ENCODE measurements around the gene FBXO10. TPM values are rescaled to one million over a fixed set of nuclear protein-coding genes. Genes with fewer than 3 reads are reported as not detected.

The FBXO10 gene
- total and polyA plus RNA-seq, 10 of the 15 experiments (the other 5 are each of a cell fraction or from before 2014, with no cell fraction given): 1.6 to 17.2 (median 9.6) TPM

GRCh38 chr9:37592108-37592951 lies 16.1 kb upstream of the FBXO10 start, which contains the start of gene TOMM5:
Gene TOMM5, minus strand, starts transcription at chr9:37592597. Its CDS starts 65 bp downstream, at chr9:37592532.
- in situ Hi-C loops (cut with MboI): loop anchor here (5.0 kb wide), 1 partner anchor 110 kb away; no protein-coding TSS in a partner anchor
- H3K79me2 ChIP-seq (ENCODE audit: control insufficient read depth, insufficient read depth, low read length): peaks cover 52% of the 10 kb centered on the region
- peaks cover 8% of the 10 kb centered on the region for H3K4me1 ChIP-seq (ENCODE audit: control insufficient read depth, insufficient read depth, low read length)
- H3K9ac ChIP-seq (ENCODE audit: control insufficient read depth, insufficient read depth, low read length): peak within 1 kb of the TSS; percentile 99
- WGBS (ENCODE audit: insufficient coverage, insufficient replicate concordance, low lambda C conversion rate, missing lambda C conversion rate): 2% methylated on average over 72 of the region's 72 CpGs
- H2AFZ ChIP-seq (ENCODE audit: control insufficient read depth, low read depth, low read length): peak within 1 kb of the TSS; percentile 69
- peak within 1 kb of the TSS; percentile 89 for H3K4me2 ChIP-seq (ENCODE audit: control insufficient read depth, insufficient read depth)
- BruUV-seq (replicated peaks): TSS peak; percentile 78
- intact Hi-C loops (cut with micrococcal nuclease; ENCODE audit: unreplicated experiment): loop anchor here (1.0 to 10.0 kb wide), 4 partner anchors 60 to 312 kb away; partner anchors contain the start of genes SLC25A51 and ZBTB5
- H3K27me3 ChIP-seq (replicated peaks in 1 of 2; ENCODE audit: control insufficient read depth in 2 of 2, insufficient read depth in 2 of 2, low read length in 1 of 2): no peaks in the 10 kb centered on the region
- DNase-seq (ENCODE audit: low read depth, low spot score) (peak; percentile 76), FAIRE-seq (peak; percentile 92), ATAC-seq (peak; percentile 92)
- ChIA-PET CTCF (interaction anchor here (0.7 to 8.4 kb wide), 13 partner anchors 9 to 815 kb away, joined by 3 to 55 read pairs (median 4); partner anchors contain the start of genes FBXO10 and POLR1E), SMC1A (ENCODE audit: uncharacterized antibody, unreplicated experiment) (interaction anchor here (0.7 to 6.1 kb wide), 12 partner anchors 9 to 771 kb away, joined by 3 to 60 read pairs (median 4); partner anchors contain the start of genes FBXO10 and POLR1E), POLR2A (interaction anchor here (0.6 to 6.7 kb wide), 16 partner anchors 9 to 276 kb away, joined by 3 to 54 read pairs (median 3); partner anchors contain the start of genes EXOSC3, FBXO10, POLR1E and ZBTB5), RAD21 (ENCODE audit: unreplicated experiment) (interaction anchor here (0.5 to 4.1 kb wide), 12 partner anchors 9 to 185 kb away, joined by 3 to 27 read pairs (median 6); partner anchors contain the start of genes FBXO10, POLR1E and ZBTB5)
- H3K9me3 ChIP-seq (replicated peaks; ENCODE audit: control insufficient read depth, insufficient read depth, low read length): no peaks in the 10 kb centered on the region
- peak within 1 kb of the TSS; percentile 94 for H3K27ac ChIP-seq (ENCODE audit: control insufficient read depth, insufficient read depth)
- peaks cover 0 to 9% of the 10 kb centered on the region in 2 experiments; a peak in 2 of 4 replicates for H3K36me3 ChIP-seq (ENCODE audit: control insufficient read depth in 2 of 2, insufficient read depth in 2 of 2, low read length in 1 of 2)
- peak within 1 kb of the TSS; percentile 73 for H3K4me3 ChIP-seq
- H4K20me1 ChIP-seq (ENCODE audit: control insufficient read depth, insufficient read depth): 0 out of 2 replicates have a peak, but pooled peaks cover 4% of the 10 kb centered on the region
- TF ChIP-seq BCL11A (IDR thresholded peaks at IDR 0.05; ENCODE audit: low read depth, low read length): 0 out of 2 replicates have a peak, but pooled peaks have one; percentile 16
- no peak for TF ChIP-seq SUPT20H (IDR thresholded peaks at IDR 0.05; ENCODE audit: borderline replicate concordance, control insufficient read depth, low read depth, low read length)
- TF ChIP-seq MAX (IDR thresholded peaks at IDR 0.05; ENCODE audit: low read depth, low read length): peak; percentile 74
- TF ChIP-seq USF2 (IDR thresholded peaks at IDR 0.05; ENCODE audit: borderline replicate concordance, low read depth, low read length): no peak
- peak; percentile 89; the same call in 1 of the 2 replicates for TF ChIP-seq RB1 (IDR thresholded peaks at IDR 0.05; ENCODE audit: borderline replicate concordance)
- TF ChIP-seq RCOR1 (conservative IDR thresholded peaks at IDR 0.05; ENCODE audit: low read depth, low read length): no peak
- TF ChIP-seq REST (IDR thresholded peaks at IDR 0.05; ENCODE audit: low read depth, low read length): peak; percentile 34; the same call in 1 of the 2 replicates
- TF ChIP-seq ZNF687 (IDR thresholded peaks at IDR 0.05): peak; percentile 65
- peak; percentile 91 for TF ChIP-seq MXI1 (IDR thresholded peaks at IDR 0.05; ENCODE audit: low read depth, low read length)
